ENCODE measurements around the gene MORC1.

DNA sequence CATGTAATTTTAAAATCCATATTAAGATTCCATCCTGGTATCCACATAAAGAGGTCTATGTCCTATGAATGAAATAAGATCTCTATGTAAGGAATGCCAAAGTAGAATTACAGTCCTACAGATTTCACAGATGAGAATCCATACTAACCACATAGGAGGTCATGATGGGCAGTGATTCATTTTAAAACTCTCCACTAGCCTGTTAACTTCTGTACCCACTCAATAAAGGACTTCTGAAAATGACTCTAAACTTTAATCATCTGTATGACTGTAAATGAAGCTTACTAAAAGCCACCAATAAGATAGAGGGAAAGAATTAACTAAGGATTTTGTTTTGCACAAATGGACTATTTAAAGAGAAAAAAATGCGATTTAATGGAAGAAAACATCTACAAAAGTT is 28.7 kb downstream of the MORC1 start:
- TF ChIP-seq, protein P1, sequence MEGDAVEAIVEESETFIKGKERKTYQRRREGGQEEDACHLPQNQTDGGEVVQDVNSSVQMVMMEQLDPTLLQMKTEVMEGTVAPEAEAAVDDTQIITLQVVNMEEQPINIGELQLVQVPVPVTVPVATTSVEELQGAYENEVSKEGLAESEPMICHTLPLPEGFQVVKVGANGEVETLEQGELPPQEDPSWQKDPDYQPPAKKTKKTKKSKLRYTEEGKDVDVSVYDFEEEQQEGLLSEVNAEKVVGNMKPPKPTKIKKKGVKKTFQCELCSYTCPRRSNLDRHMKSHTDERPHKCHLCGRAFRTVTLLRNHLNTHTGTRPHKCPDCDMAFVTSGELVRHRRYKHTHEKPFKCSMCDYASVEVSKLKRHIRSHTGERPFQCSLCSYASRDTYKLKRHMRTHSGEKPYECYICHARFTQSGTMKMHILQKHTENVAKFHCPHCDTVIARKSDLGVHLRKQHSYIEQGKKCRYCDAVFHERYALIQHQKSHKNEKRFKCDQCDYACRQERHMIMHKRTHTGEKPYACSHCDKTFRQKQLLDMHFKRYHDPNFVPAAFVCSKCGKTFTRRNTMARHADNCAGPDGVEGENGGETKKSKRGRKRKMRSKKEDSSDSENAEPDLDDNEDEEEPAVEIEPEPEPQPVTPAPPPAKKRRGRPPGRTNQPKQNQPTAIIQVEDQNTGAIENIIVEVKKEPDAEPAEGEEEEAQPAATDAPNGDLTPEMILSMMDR (conservative IDR thresholded peaks at IDR 0.05): no peak
- TF ChIP-seq ZFX (IDR thresholded peaks at IDR 0.05): no peak
